H1 (cell line): ENCODE measurements around the gene XRRA1. TPM values are rescaled to one million over a fixed set of nuclear protein-coding genes. Genes with fewer than 3 reads are reported as not detected.

Source experiments
- CTCF ChIA-PET: fragments of 300-600 bp; sonication (Branson Sonifier 250); formaldehyde crosslinking; loops from one replicate; lab custom pipeline; 2021; ENCODE audit not compliant: partially characterized antibody; lab: Charles Lee
- POLR2A ChIA-PET: fragments of 300-600 bp; sonication (Branson Sonifier 250); formaldehyde crosslinking; loops from one replicate; lab custom pipeline; 2021; ENCODE audit warnings: inconsistent platforms; ENCODE audit not compliant: partially characterized antibody; lab: Charles Lee
- DNase-seq, 2 experiments: peaks; one replicate each; pipeline versions ENCODE4 v3.0.0 to v3.0.0-alpha.2; 2010 to 2022; ENCODE audit warnings: low spot score in 2 of 2, low read depth in 1 of 2, mixed read lengths in 1 of 2
- FAIRE-seq: peaks from 2 replicates; lab custom pipeline; 2011; peaks lifted over from hg19 to GRCh38; lab: Jason Lieb, UNC
- H2AFZ ChIP-seq: 2 replicates; pipeline ENCODE4 v1.8.1; 2012; ENCODE audit warnings: low read length, inconsistent platforms
- H2AK5ac ChIP-seq: 2 replicates; pipeline ENCODE4 v1.6.1; 2013; ENCODE audit warnings: low read depth, low read length
- H2BK120ac ChIP-seq: replicated peaks from 2 replicates; pipeline ENCODE3; 2013; ENCODE audit warnings: low read depth, low read length, inconsistent platforms
- H2BK12ac ChIP-seq: 2 replicates; pipeline ENCODE4 v1.6.1; 2013; ENCODE audit warnings: low read depth, low read length
- H2BK15ac ChIP-seq: 2 replicates; pipeline ENCODE4 v1.6.1; 2013; ENCODE audit warnings: low read length
- H2BK20ac ChIP-seq: 2 replicates; pipeline ENCODE4 v1.6.1; 2013; ENCODE audit warnings: low read length
- H2BK5ac ChIP-seq: 2 replicates; pipeline ENCODE4 v1.6.1; 2013; ENCODE audit warnings: low read depth, low read length
- H3K14ac ChIP-seq: 2 replicates; pipeline ENCODE4 v1.6.1; 2013; ENCODE audit warnings: inconsistent platforms; ENCODE audit not compliant: insufficient read length
- H3K18ac ChIP-seq: 2 replicates; pipeline ENCODE4 v1.6.1; 2013; ENCODE audit warnings: low read length; ENCODE audit errors: extremely low read depth
- H3K23ac ChIP-seq: 2 replicates; pipeline ENCODE4 v1.6.1; 2013; ENCODE audit warnings: inconsistent platforms; ENCODE audit not compliant: insufficient read length
- H3K23me2 ChIP-seq: 2 replicates; pipeline ENCODE4 v1.6.1; 2013; ENCODE audit warnings: low read depth, low read length
- H3K27ac ChIP-seq: 2 replicates; pipeline ENCODE4 v1.6.1; 2011; ENCODE audit warnings: low read depth, low read length, inconsistent platforms
- H3K27me3 ChIP-seq, 4 experiments: replicated peaks in 1 of 4; 1 replicate in 1 of 4; 2 replicates in 3 of 4; pipeline versions ENCODE4 v1.6.1 to v1.8.1; 2011 to 2013; ENCODE audit warnings: low read length in 3 of 4, mild to moderate bottlenecking in 3 of 4, inconsistent platforms in 2 of 4, mixed read lengths in 2 of 4, moderate library complexity in 1 of 4; ENCODE audit not compliant: control insufficient read depth in 3 of 4, insufficient read depth in 3 of 4; ENCODE audit errors: extremely low read depth in 1 of 4
- H3K36me3 ChIP-seq, 4 experiments: 2 replicates each; pipeline versions ENCODE4 v1.6.1 to v1.8.1; 2011 to 2013; ENCODE audit warnings: mild to moderate bottlenecking in 4 of 4, low read length in 3 of 4, moderate library complexity in 2 of 4, control low read depth in 1 of 4, inconsistent platforms in 1 of 4; ENCODE audit not compliant: insufficient read depth in 4 of 4, control insufficient read depth in 2 of 4
- H3K4ac ChIP-seq: replicated peaks from 2 replicates; pipeline ENCODE3; 2013; ENCODE audit warnings: low read length, low read depth, mixed read lengths, inconsistent platforms; ENCODE audit not compliant: insufficient read length
- H3K4me1 ChIP-seq, 4 experiments: replicated peaks in 1 of 4; 1 replicate in 1 of 4; 2 replicates in 3 of 4; pipeline versions ENCODE4 v1.6.1 to v1.8.1; 2011 to 2013; ENCODE audit warnings: low read length in 3 of 4, inconsistent platforms in 2 of 4, mixed read lengths in 1 of 4; ENCODE audit not compliant: insufficient read depth in 4 of 4, control insufficient read depth in 3 of 4
- H3K4me2 ChIP-seq, 2 experiments: 2 replicates each; pipeline versions ENCODE4 v1.6.1 to v1.8.1; 2011 to 2013; ENCODE audit warnings: low read depth in 2 of 2, low read length in 2 of 2, control low read depth in 1 of 2, inconsistent platforms in 1 of 2, mild to moderate bottlenecking in 1 of 2; ENCODE audit not compliant: insufficient read depth in 1 of 2
- H3K4me3 ChIP-seq, 4 experiments: fragments of 200-600, 300-600 bp in 1 of 4; sonication (generic), shearing (Covaris generic), sonication (Bioruptor Twin) in 1 of 4; 2 replicates each; pipeline versions ENCODE4 v1.5.1 to v1.8.1; 2011 to 2016; ENCODE audit warnings: low read length in 4 of 4, low read depth in 3 of 4, control low read depth in 2 of 4, inconsistent platforms in 2 of 4, mild to moderate bottlenecking in 2 of 4, mixed read lengths in 1 of 4, moderate library complexity in 1 of 4; ENCODE audit not compliant: insufficient read depth in 2 of 4; ENCODE audit errors: extremely low read depth in 1 of 4
- H3K56ac ChIP-seq: replicated peaks from 2 replicates; pipeline ENCODE3; 2013; ENCODE audit warnings: low read depth, mild to moderate bottlenecking, mixed read lengths, low read length, inconsistent platforms; ENCODE audit not compliant: insufficient read length
- H3K79me1 ChIP-seq: 2 replicates; pipeline ENCODE4 v1.6.1; 2013; ENCODE audit warnings: low read depth, low read length, control low read depth
- H3K79me2 ChIP-seq, 2 experiments: 2 replicates each; pipeline versions ENCODE4 v1.6.1 to v1.8.1; 2012 to 2013; ENCODE audit warnings: low read length in 2 of 2, mild to moderate bottlenecking in 2 of 2, inconsistent platforms in 1 of 2; ENCODE audit not compliant: insufficient read depth in 2 of 2, control insufficient read depth in 1 of 2
- H3K9ac ChIP-seq, 4 experiments: replicated peaks in 1 of 4; 1 replicate in 1 of 4; 2 replicates in 3 of 4; pipeline versions ENCODE4 v1.6.1 to v1.8.1; 2011 to 2013; ENCODE audit warnings: low read depth in 3 of 4, low read length in 3 of 4, control low read depth in 2 of 4, mild to moderate bottlenecking in 2 of 4, moderate library complexity in 2 of 4, inconsistent platforms in 1 of 4; ENCODE audit errors: extremely low read depth in 1 of 4
- H3K9me3 ChIP-seq, 2 experiments: 2 replicates each; pipeline versions ENCODE4 v1.6.1 to v1.8.1; 2012 to 2013; ENCODE audit warnings: mild to moderate bottlenecking in 2 of 2, moderate library complexity in 2 of 2, control low read depth in 1 of 2, inconsistent platforms in 1 of 2, low read depth in 1 of 2, low read length in 1 of 2, mixed read lengths in 1 of 2; ENCODE audit not compliant: insufficient read depth in 2 of 2
- H4K20me1 ChIP-seq, 2 experiments: replicated peaks in 1 of 2; 2 replicates each; pipeline versions ENCODE3 to v1.8.1; 2011 to 2013; ENCODE audit warnings: inconsistent platforms in 2 of 2, low read length in 2 of 2, mild to moderate bottlenecking in 1 of 2; ENCODE audit not compliant: insufficient read depth in 2 of 2, control insufficient read depth in 1 of 2
- H4K5ac ChIP-seq: 2 replicates; pipeline ENCODE4 v1.6.1; 2013; ENCODE audit warnings: low read length, low read depth, mixed read lengths, inconsistent platforms; ENCODE audit not compliant: insufficient read length
- H4K8ac ChIP-seq: 2 replicates; pipeline ENCODE4 v1.8.0; 2013; ENCODE audit warnings: mild to moderate bottlenecking, moderate library complexity, low read length, inconsistent platforms; ENCODE audit not compliant: insufficient read depth; ENCODE audit errors: extremely low read depth
- H4K91ac ChIP-seq: replicated peaks from 2 replicates; pipeline ENCODE3; 2013; ENCODE audit warnings: low read length, mixed read lengths, inconsistent platforms; ENCODE audit not compliant: insufficient read length
- GABPA ChIP-seq: IDR thresholded peaks from 2 replicates; pipeline ENCODE4 v1.6.1; 2011; ENCODE audit warnings: mild to moderate bottlenecking, low read length, moderate library complexity, borderline replicate concordance; ENCODE audit not compliant: insufficient read depth
- JUN ChIP-seq: IDR thresholded peaks from 2 replicates; pipeline ENCODE4 v1.6.1; 2011; ENCODE audit warnings: low read depth, mild to moderate bottlenecking, improper control_type of control experiment, low read length
- KDM5A ChIP-seq: fragments of 200-600 bp; IDR thresholded peaks from 2 replicates; pipeline ENCODE4 v1.7.1; 2012; ENCODE audit warnings: mild to moderate bottlenecking, low read length, inconsistent platforms, mixed read lengths
- RAD21 ChIP-seq, 2 experiments: IDR thresholded peaks in 1 of 2; conservative IDR thresholded peaks in 1 of 2; 2 replicates each; pipeline ENCODE4 v1.6.1; 2011; ENCODE audit warnings: low read depth in 2 of 2, low read length in 2 of 2, improper control_type of control experiment in 1 of 2, inconsistent platforms in 1 of 2, mild to moderate bottlenecking in 1 of 2, moderate library complexity in 1 of 2
- WGBS, 2 experiments: shearing (Covaris generic) in 1 of 2; methylation state at CpG; one replicate each; pipeline versions ENCODE4 v1.1.6 to v1.1.7; 2013 to 2015; ENCODE audit warnings: low lambda C conversion rate in 2 of 2, mixed read lengths in 2 of 2, inconsistent platforms in 1 of 2, low coverage in 1 of 2, missing lambda C conversion rate in 1 of 2; ENCODE audit not compliant: insufficient replicate concordance in 2 of 2, insufficient coverage in 1 of 2, insufficient read length in 1 of 2; ENCODE audit errors: extremely low coverage in 1 of 2, missing lambda C conversion rate in 1 of 2; 5-methylcytosine and 5-hydroxymethylcytosine counted together
- polyA plus RNA-seq, 7 experiments: library from polyadenylated mRNA; depleted of rRNA in 3 of 7; stranded (reverse) in 5 of 7; unstranded in 2 of 7; fragments of >200 nt in 5 of 7; fragments of 200-250 nt in 2 of 7; gene quantifications; 1 replicate in 5 of 7; 2 replicates in 1 of 7; 4 replicates in 1 of 7; pipeline versions ENCODE4 v1.2.1 to v1.2.3, GENCODE V29; 2011 to 2013; ENCODE audit warnings: missing spikeins in 2 of 7, mixed read lengths in 2 of 7
- total RNA-seq: library from RNA; stranded (reverse); fragmentation: NEBNext Ultra II Directional; extraction: Animal tissue kit (Norgen Biotek cat#: 25700); gene quantifications from 2 replicates; pipeline ENCODE4 v1.2.1, GENCODE V29; 2021

The XRRA1 gene
- total and polyA plus RNA-seq, 2 of the 8 experiments (the other 6 are each of a cell fraction or from before 2014, with no cell fraction given): 2.1 to 7.1 TPM

DNA sequence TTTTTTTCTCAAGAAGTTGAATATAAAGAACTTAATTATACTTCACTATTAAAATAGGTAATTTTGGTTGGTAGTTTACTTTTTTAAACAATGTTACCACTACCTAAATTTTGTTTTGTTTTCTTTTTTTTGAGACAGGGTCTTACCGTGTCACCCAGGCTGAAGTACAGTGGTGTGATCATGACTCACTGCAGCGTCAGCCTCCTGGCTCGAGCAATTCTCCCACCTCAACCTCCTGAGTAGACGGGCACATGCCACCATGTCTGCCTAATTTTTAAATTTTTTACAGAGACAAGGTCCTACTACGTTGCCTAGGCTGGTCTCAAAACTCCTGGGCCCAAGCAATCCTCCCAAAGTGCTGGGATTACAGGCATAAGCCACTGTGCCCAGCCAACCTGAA lies 17.8 kb upstream of the XRRA1 start:
- Histone ChIP-seq H3K9ac (no peak overlapping the region), H3K56ac (no peak overlapping the region), H3K36me3 (peaks cover 2 to 39% (median 11%) of the 10 kb centered on the region in 4 experiments; a peak in 5 of 8 replicates), H3K4ac (no peak overlapping the region), H2BK20ac (no peak overlapping the region), H2BK120ac (no peak overlapping the region), H3K14ac (no peak overlapping the region), H4K20me1 (peaks cover 12 to 14% of the 10 kb centered on the region in 2 experiments), H3K9me3 (no peaks in the 10 kb centered on the region), H2BK12ac (no peak overlapping the region), H3K4me2 (no peak overlapping the region), H2AK5ac (no peak overlapping the region), H4K8ac (no peak overlapping the region), H4K91ac (no peak overlapping the region), H2AFZ (no peak overlapping the region), H3K23me2 (no peaks in the 10 kb centered on the region), H3K4me3 (no peak overlapping the region), H3K79me2 (peaks cover 3 to 34% of the 10 kb centered on the region in 2 experiments), H4K5ac (no peak overlapping the region), H3K27ac (no peak overlapping the region), H3K4me1 (no peaks in the 10 kb centered on the region), H3K79me1 (no peaks in the 10 kb centered on the region; the same call in 1 of the 2 replicates), H2BK15ac (no peak overlapping the region), H3K18ac (no peak overlapping the region), H2BK5ac (no peak overlapping the region), H3K23ac (no peak overlapping the region), H3K27me3 (no peaks in the 10 kb centered on the region)
- TF ChIP-seq GABPA (no peak), KDM5A (no peak), JUN (no peak), RAD21 (IDR thresholded peaks at IDR 0.05 in 1 of 2, conservative IDR thresholded peaks at IDR 0.05 in 1 of 2; ENCODE audit: low read depth in 2 of 2, low read length in 2 of 2) (no peak)
- ChIA-PET CTCF (interaction anchor here (1.7 to 2.4 kb wide), 2 partner anchors 13 to 37 kb away, joined by 6 read pairs; no protein-coding TSS in a partner anchor), POLR2A (no interaction called here)
- DNase-seq (no peak), FAIRE-seq (no peak)
- 94% methylated on average over 5 of the region's 5 CpGs; no CpG with 5 or more reads in 1 of the 2 experiments for WGBS, 2 experiments
